RKO (cell line): ENCODE measurements around the gene THUMPD3.

Experiments used
- DNase-seq: peaks from one replicate; pipeline ENCODE4 v3.0.0-alpha.2; 2016; ENCODE audit warnings: low spot score

THUMPD3 gene

DNA sequence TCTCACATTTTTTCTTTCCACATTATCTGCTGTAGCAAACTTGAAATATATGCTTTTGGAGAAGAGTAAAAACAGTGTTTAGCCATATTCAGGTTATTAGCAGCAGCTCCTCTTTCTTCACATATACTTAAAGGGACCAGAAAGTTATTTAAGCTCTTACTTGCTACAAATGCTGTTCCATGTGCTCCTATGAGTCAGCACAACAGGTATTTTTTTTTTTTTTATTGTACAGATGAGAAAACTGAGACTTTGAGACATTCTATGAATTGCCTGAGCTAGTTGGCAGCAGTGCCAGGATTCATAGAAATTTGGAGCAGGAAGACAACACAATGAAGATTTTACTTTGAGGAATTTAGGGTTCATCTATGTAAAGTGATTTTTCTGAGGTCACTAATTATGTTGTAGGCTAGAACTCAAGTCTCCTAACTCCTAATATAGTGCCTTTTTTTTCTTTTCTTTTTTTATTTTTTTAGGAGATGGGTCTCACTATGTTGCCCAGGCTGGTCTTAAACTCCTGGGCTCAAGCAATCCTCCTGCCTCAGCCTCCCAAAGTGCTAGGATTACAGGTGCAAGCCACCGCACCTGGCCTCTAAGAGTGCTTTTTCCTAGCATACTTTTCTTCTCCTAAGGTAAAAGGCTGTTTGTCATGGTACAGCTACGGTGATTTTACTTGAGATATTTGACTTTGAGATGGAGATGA, 58.1 kb downstream of the THUMPD3 start:
- DNase-seq = peak; percentile 25

DNA sequence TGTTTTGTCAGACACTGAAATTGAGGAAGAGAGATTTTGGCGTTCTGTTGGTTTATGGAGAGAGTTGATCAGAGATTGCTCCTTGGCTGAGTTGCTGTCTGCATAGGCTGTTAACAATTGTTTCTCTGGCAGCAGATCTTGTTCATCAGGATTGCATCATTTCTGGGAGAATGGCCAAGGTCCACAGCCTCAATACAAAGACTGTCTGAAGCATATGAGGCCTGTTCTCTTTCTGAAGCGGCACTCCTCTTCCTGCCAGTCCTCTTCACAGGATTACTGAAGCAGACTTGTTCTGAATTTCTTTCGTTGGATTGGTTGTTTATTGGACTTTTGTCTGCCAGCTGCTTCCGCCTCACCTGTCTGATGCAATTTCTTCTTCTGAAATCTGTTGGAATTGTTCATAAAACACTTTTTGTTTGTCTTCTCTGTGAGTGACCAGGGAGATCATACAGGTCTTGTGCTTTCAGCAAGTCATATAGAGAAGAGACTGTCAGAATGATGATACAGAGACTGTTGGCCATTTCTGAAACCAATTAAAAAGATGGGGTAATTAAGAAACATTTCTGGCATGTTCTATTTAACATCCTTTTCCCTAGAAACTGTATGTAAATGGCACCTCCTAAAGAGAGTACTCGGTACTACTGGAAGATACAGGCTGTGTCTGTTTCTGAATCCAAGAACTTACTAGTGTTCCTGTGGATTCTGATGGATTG, 60.0 kb downstream of the THUMPD3 start:
- peak; percentile 84 for DNase-seq

DNA sequence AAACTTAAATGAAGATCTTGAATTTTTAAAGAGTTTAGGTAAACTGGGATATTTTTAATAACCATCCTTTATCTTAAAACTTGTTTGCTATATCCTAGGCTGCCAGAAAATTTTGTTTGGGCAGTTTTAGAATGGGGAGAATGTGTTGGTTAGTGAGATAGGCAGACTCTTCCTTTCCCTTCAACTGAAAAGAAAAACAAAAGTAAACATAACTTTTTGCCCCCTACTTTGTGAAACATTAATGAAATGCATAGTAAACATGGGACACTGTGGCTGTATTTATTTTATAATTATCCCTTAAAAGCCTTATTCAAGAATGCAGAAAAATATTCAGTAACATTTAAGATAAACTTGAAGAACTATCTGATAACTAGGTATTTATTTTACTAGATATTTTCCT, 65.6 kb downstream of the THUMPD3 start:
- DNase-seq = no peak

DNA sequence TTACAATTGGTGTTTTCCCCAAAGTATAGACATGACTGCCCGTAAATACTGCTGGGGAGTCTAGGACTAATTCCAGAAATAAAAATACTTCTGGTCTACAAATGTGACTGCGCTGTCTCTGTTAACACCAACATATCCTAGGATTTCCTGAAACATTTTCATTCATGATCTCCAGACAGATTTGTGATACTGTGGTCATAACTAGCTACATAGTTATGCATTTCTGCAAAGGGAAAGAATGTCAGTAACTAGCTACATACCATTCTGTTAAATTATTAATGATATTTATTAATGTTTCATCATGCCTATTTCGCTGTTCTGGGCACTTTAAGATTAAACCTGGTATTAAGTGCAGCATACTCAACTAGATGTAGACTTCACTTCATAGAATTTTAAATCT, 67.9 kb downstream of the THUMPD3 start:
- DNase-seq = no peak

DNA sequence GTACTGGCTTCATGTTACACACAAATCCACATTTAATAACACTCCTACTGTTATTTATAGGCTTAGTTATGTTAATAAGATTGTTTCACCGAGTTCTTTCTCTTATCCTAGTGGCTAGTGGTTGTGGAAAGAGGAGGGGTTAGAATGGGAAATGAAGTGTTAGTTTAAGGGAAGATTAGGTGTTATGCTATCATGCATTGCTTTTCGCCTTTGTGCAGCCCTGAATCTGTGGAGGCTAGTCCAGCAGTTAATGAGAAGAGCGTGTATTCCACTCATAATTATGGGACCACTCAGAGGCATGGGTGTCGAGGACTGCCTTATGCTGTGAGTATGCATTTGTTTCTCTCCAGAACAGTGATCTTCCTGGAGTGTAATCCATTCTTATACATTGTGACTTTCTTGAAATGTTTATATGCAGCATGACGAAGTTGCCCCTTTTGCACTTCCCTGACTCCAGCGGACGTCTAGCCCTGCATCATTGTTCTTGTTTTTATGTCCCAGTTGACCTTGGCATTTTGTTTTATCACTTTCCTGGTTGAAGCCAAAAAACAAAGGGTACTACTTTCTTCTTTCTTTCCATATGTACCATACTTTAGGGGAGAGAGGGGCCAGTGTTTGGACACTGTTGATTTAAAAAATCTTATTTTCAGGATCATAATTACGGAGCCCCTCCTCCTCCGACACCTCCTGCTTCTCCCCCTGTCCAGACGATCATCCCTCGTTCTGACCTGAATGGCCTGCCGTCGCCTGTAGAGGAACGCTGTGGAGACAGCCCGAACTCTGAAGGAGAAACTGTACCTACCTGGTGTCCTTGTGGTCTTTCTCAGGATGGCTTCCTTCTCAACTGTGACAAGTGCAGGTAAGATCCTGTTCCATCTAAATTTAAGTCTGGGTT, 71.0 kb downstream of the THUMPD3 start:
- DNase-seq = no peak

DNA sequence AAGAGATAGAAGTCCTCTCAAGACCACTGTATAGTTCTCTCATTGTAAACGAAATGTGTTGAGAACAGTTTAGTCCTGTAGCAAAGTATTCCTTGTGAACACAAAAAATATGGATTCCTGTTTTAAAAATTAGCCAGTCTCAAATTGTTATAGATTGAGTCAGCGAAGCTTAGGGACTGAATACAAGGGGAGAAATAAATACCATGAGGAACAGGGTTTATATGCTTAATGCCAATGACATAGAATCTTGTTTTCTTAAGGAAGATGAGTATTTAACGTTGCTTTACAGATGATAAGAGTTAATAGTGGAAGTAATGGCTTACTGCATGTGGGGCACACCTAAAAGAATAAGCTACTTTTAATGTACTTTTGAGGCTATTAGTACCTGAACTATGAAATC, 72.5 kb downstream of the THUMPD3 start:
- DNase-seq = no peak
